Measurements from ENCODE around the gene MYRFL.

The MYRFL gene

GRCh38 chr12:69929531-69929930 lies 104.5 kb downstream of the MYRFL start:
- FAIRE-seq (no peak), DNase-seq (ENCODE audit: insufficient read length, low spot score) (no peak)
- no peak for TF ChIP-seq CTCF (IDR thresholded peaks at IDR 0.05; ENCODE audit: insufficient read depth, missing control alignments)

- TF ChIP-seq CTCF (IDR thresholded peaks at IDR 0.05; ENCODE audit: insufficient read depth, missing control alignments) = no peak
- FAIRE-seq (no peak), DNase-seq (ENCODE audit: insufficient read length, low spot score) (no peak)
Observed at GRCh38 chr12:69931569-69931968, 106.5 kb downstream of the MYRFL start.

GRCh38 chr12:69932154-69932553 lies 107.1 kb downstream of the MYRFL start:
- FAIRE-seq (no peak), DNase-seq (ENCODE audit: insufficient read length, low spot score) (no peak)
- TF ChIP-seq CTCF (IDR thresholded peaks at IDR 0.05; ENCODE audit: insufficient read depth, missing control alignments) = no peak

- no peak for TF ChIP-seq CTCF (IDR thresholded peaks at IDR 0.05; ENCODE audit: insufficient read depth, missing control alignments)
- FAIRE-seq (no peak), DNase-seq (ENCODE audit: insufficient read length, low spot score) (no peak)
Observed at GRCh38 chr12:69932676-69933552, 107.9 kb downstream of the MYRFL start.

GRCh38 chr12:69934011-69934410 lies 109.0 kb downstream of the MYRFL start:
- FAIRE-seq (no peak), DNase-seq (ENCODE audit: insufficient read length, low spot score) (no peak)
- no peak for TF ChIP-seq CTCF (IDR thresholded peaks at IDR 0.05; ENCODE audit: insufficient read depth, missing control alignments)

- DNase-seq (ENCODE audit: insufficient read length, low spot score) (no peak), FAIRE-seq (no peak)
- no peak for TF ChIP-seq CTCF (IDR thresholded peaks at IDR 0.05; ENCODE audit: insufficient read depth, missing control alignments)
Observed at GRCh38 chr12:69935651-69936100, 110.6 kb downstream of the MYRFL start.

- FAIRE-seq (no peak), DNase-seq (ENCODE audit: insufficient read length, low spot score) (no peak)
- no peak for TF ChIP-seq CTCF (IDR thresholded peaks at IDR 0.05; ENCODE audit: insufficient read depth, missing control alignments)
Observed at GRCh38 chr12:69936214-69936731, 111.2 kb downstream of the MYRFL start.

Measured in D721Med (cell line).